ENCODE data around the gene MRGPRD.

The MRGPRD gene

DNA sequence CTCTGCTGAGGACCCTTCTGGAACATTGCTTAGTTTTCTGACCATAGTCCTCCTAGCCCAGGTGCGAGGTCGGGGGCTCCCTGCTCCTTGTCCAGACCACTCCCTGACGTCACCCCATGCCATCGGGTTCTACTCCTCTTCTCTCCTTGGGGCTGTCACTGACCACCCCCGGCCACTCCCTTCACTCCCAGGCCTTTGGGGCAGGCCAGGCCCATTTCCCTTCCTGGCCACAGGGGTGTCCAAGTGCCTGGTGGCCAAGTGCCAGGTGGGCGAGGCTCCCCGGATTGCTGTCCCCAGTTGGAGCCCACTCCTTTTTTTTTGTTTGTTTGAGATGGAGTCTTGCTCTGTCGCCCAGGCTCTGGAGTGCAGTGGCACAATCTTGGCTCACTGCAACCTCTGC lies 19.5 kb downstream of the MRGPRD start:
- no peak for DNase-seq
- H3K79me2 ChIP-seq (ENCODE audit: low read length) = no peaks in the 10 kb centered on the region
- H3K9me3 ChIP-seq (replicated peaks; ENCODE audit: insufficient read depth, low read length) = no peaks in the 10 kb centered on the region
- H3K27me3 ChIP-seq (replicated peaks; ENCODE audit: insufficient read depth, low read length) = peaks cover 67% of the 10 kb centered on the region
- no peaks in the 10 kb centered on the region for H4K20me1 ChIP-seq (ENCODE audit: insufficient read depth, low read length)
- H3K9ac ChIP-seq (ENCODE audit: low read length) = no peak overlapping the region
- H2AFZ ChIP-seq (ENCODE audit: low read length) = no peak overlapping the region
- no peaks in the 10 kb centered on the region for H3F3A ChIP-seq (ENCODE audit: insufficient read depth, low read length)
- H3K4me3 ChIP-seq (ENCODE audit: low read length) = no peak overlapping the region
- H3K4me2 ChIP-seq (ENCODE audit: low read depth, low read length) = no peak overlapping the region
- no peaks in the 10 kb centered on the region for H3K4me1 ChIP-seq (ENCODE audit: low read length)
- no peaks in the 10 kb centered on the region for H3K36me3 ChIP-seq (replicated peaks; ENCODE audit: insufficient read depth, low read length)
- TF ChIP-seq CTCF (IDR thresholded peaks at IDR 0.05; ENCODE audit: low read length) (no peak), EZH2phosphoT487 (IDR thresholded peaks at IDR 0.05; ENCODE audit: low read length) (no peak), EZH2 (optimal IDR thresholded peaks at IDR 0.05; ENCODE audit: low read depth, low read length) (no peak)
- no peak overlapping the region for H3K27ac ChIP-seq (ENCODE audit: low read length)
- H3K9me2 ChIP-seq (replicated peaks; ENCODE audit: insufficient read depth, low read length) = no peaks in the 10 kb centered on the region

DNA sequence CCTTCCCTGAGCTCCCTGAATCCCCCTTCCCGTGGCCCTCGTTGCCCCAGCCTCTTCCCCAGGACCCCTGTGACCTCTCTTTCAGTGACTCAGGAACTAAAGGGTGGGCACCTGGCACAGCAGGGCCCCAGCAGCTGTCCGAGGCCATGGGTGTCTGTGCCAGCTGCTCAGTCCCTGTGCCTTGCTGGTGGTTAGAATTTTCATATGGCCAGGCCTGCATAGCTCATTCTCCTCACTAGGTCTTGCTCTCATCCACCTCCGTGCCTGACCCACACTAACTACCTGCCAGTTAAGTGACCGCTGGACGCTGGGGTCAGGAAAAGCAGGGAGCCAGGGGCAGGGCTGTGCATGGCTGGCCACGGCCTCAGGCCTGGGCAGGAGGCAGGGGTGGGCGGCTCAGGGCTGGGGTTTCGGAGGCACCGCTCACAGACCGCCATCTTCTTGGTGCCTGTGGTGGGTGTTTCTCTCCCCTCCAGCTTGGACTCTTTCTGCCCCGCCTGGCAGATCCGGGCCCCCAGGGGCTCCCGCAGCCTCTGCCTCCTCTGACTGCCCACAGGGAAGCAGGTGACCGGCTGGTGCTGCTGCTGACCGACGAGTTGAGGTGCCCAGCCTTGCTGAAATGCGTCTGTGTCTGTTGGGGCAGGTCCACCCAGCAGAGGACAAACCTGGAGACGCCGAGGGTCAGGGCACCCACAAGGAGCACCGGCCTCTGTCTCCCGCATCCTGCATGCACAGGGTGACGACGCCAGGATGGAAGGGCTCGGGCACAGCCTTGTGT lies 20.3 kb downstream of the MRGPRD start:
- H2AFZ ChIP-seq (ENCODE audit: low read length) = no peak overlapping the region
- H3K9me3 ChIP-seq (replicated peaks; ENCODE audit: insufficient read depth, low read length) = no peaks in the 10 kb centered on the region
- H3K36me3 ChIP-seq (replicated peaks; ENCODE audit: insufficient read depth, low read length) = no peaks in the 10 kb centered on the region
- no peak for TF ChIP-seq EZH2 (optimal IDR thresholded peaks at IDR 0.05; ENCODE audit: low read depth, low read length)
- TF ChIP-seq CTCF (IDR thresholded peaks at IDR 0.05; ENCODE audit: low read length) = no peak
- no peak for TF ChIP-seq EZH2phosphoT487 (IDR thresholded peaks at IDR 0.05; ENCODE audit: low read length)
- H3K4me2 ChIP-seq (ENCODE audit: low read depth, low read length) = no peak overlapping the region
- no peak for DNase-seq
- no peaks in the 10 kb centered on the region for H4K20me1 ChIP-seq (ENCODE audit: insufficient read depth, low read length)
- no peaks in the 10 kb centered on the region for H3K79me2 ChIP-seq (ENCODE audit: low read length)
- no peak overlapping the region for H3K27ac ChIP-seq (ENCODE audit: low read length)
- H3K4me3 ChIP-seq (ENCODE audit: low read length) = no peak overlapping the region
- no peaks in the 10 kb centered on the region for H3F3A ChIP-seq (ENCODE audit: insufficient read depth, low read length)
- H3K9me2 ChIP-seq (replicated peaks; ENCODE audit: insufficient read depth, low read length) = no peaks in the 10 kb centered on the region
- H3K27me3 ChIP-seq (replicated peaks; ENCODE audit: insufficient read depth, low read length) = peaks cover 59% of the 10 kb centered on the region
- H3K9ac ChIP-seq (ENCODE audit: low read length) = no peak overlapping the region
- H3K4me1 ChIP-seq (ENCODE audit: low read length) = no peaks in the 10 kb centered on the region

DNA sequence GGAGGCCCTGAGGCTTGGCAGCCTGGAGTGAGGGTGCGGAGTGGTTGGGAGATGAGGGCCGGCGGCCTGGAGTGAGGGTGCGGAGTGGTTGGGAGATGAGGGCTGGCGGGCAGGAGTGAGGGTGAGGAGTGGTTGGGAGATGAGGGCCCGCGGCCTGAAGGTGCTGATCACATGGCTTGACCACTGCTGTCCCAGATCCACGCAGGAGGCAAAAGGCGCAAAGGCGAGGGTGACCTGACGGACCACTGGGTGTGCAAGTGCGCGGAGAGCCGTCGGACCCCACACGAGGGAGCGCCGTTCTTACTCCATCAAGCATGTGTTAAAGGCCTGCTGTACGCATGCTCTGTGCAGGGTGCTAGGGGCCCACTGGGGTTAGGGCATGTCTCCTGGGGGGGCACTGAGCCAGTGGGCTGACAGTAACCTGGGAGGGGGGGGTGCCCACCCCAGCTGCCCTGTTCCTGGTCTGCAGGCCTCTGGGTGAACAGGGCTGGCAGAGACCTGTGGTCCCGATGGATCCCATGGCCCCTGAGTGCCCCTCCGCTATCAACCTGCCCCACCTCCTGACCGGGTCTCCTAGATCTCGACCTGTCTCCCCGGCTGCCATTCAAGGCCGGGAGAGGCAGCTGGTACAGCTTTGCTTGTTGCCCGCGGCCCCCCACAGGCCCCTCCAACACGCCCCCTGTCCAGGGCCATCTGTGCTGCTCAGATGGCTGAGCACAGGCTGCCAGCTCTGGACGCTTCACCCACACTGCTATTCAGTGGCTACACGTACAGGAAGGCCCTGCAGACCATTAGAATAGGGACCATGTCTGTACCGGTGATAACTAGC lies 21.1 kb downstream of the MRGPRD start:
- H3K9me2 ChIP-seq (replicated peaks; ENCODE audit: insufficient read depth, low read length) = no peaks in the 10 kb centered on the region
- no peaks in the 10 kb centered on the region for H3K36me3 ChIP-seq (replicated peaks; ENCODE audit: insufficient read depth, low read length)
- TF ChIP-seq EZH2 (optimal IDR thresholded peaks at IDR 0.05; ENCODE audit: low read depth, low read length) (no peak), EZH2phosphoT487 (IDR thresholded peaks at IDR 0.05; ENCODE audit: low read length) (no peak), CTCF (IDR thresholded peaks at IDR 0.05; ENCODE audit: low read length) (no peak)
- H3K4me3 ChIP-seq (ENCODE audit: low read length) = no peak overlapping the region
- H3K9me3 ChIP-seq (replicated peaks; ENCODE audit: insufficient read depth, low read length) = no peaks in the 10 kb centered on the region
- no peaks in the 10 kb centered on the region for H3K79me2 ChIP-seq (ENCODE audit: low read length)
- H4K20me1 ChIP-seq (ENCODE audit: insufficient read depth, low read length) = no peaks in the 10 kb centered on the region
- DNase-seq = no peak
- H3F3A ChIP-seq (ENCODE audit: insufficient read depth, low read length) = no peaks in the 10 kb centered on the region
- no peak overlapping the region for H3K4me2 ChIP-seq (ENCODE audit: low read depth, low read length)
- H3K4me1 ChIP-seq (ENCODE audit: low read length) = no peaks in the 10 kb centered on the region
- peaks cover 57% of the 10 kb centered on the region for H3K27me3 ChIP-seq (replicated peaks; ENCODE audit: insufficient read depth, low read length)
- no peak overlapping the region for H3K27ac ChIP-seq (ENCODE audit: low read length)
- H2AFZ ChIP-seq (ENCODE audit: low read length) = no peak overlapping the region
- no peak overlapping the region for H3K9ac ChIP-seq (ENCODE audit: low read length)
